Vagina (tissue), 2 donors: Measurements from ENCODE around the gene CAMSAP1. TPM values are rescaled to one million over a fixed set of nuclear protein-coding genes. Genes with fewer than 3 reads are reported as not detected.
"Not testable (repeated sequence)": the region's sequence is repeated elsewhere in the genome, so short reads cannot be mapped to it uniquely, and the experiment has no call there.

Source experiments
- DNase-seq, 2 donors: peaks; one replicate each; pipeline ENCODE4 v3.0.0-alpha.2; 2017; ENCODE audit errors: extremely low spot score in 2 of 2
- H3K27ac ChIP-seq: fragments of 200-600 bp; sonication (generic); one replicate; pipeline ENCODE4 v1.5.1; 2019
- H3K27me3 ChIP-seq: fragments of 200-600 bp; sonication (generic); one replicate; pipeline ENCODE4 v1.5.1; 2019
- H3K36me3 ChIP-seq, 2 donors: fragments of 200-600 bp; sonication (generic); one replicate each; pipeline ENCODE4 v1.5.1; 2017 to 2019
- H3K4me1 ChIP-seq: fragments of 200-600 bp; sonication (generic); one replicate; pipeline ENCODE4 v1.5.1; 2019
- H3K4me3 ChIP-seq, 2 donors: fragments of 200-600 bp; sonication (generic); 1 replicate in 1 of 2; 2 replicates in 1 of 2; pipeline ENCODE4 v1.5.1; 2016 to 2019
- H3K9me3 ChIP-seq: fragments of 200-600 bp; sonication (generic); one replicate; pipeline ENCODE4 v1.5.1; 2019
- CTCF ChIP-seq, 3 experiments: fragments of 450-650 bp in 2 of 3; fragments of 200-600 bp in 1 of 3; sonication (generic) in 1 of 3; IDR thresholded peaks; one replicate each; pipeline ENCODE4 v1.5.1; 2017 to 2019; ENCODE audit warnings: antibody characterized with exemption in 3 of 3, mild to moderate bottlenecking in 2 of 3, moderate library complexity in 2 of 3
- POLR2A ChIP-seq, 2 donors: fragments of 450-650 bp; IDR thresholded peaks; one replicate each; pipeline ENCODE4 v1.6.1; 2017; ENCODE audit warnings: antibody characterized with exemption in 2 of 2, mild to moderate bottlenecking in 2 of 2, moderate library complexity in 2 of 2
- POLR2AphosphoS5 ChIP-seq, 2 donors: sonication (generic); formaldehyde crosslinking; IDR thresholded peaks; one replicate each; pipeline ENCODE4 v1.9.0; 2017; ENCODE audit warnings: antibody characterized with exemption in 2 of 2, mild to moderate bottlenecking in 2 of 2, low read depth in 1 of 2; ENCODE audit not compliant: insufficient read depth in 1 of 2
- intact Hi-C: fragments of 100-400 bp; cut with DNase I; formaldehyde crosslinking; loops from one replicate; pipeline ENCODE4 v1.15.1; 2023
- total RNA-seq: library from RNA; depleted of rRNA; stranded (reverse); fragments of >200 nt; gene quantifications from one replicate; pipeline ENCODE4 v1.2.3, GENCODE V29; 2016

The CAMSAP1 gene
- total RNA-seq, 1 donor from 2014 or later = 20.9 TPM

DNA sequence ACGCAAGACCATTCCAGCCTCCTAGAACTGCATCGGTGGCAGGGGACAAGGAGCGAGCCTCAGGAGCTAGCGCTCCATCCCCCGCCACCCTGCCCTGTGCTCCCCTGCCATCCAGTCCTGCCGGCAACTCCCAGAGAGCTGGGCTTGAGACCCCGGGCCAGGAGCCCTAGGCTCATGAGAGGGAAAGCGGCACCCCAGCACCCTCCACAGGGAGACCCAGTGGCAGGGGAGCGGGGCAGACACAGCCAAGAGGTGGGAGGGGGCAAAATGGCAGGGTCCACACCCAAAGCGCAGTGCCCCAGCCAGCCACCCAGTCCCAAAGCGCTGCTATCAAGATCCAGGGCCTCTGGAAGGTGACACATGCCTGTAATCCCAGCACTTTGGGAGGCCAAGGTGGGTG is 41.1 kb upstream of the CAMSAP1 start:
- intact Hi-C loops = no loop called here
- Histone ChIP-seq H3K36me3 (peaks cover 0 to 64% of the 10 kb centered on the region in 2 donors), H3K27me3 (no peaks in the 10 kb centered on the region)

GRCh38 chr9:135947582-135947981 is 40.2 kb upstream of the CAMSAP1 start:
- intact Hi-C loops = no loop called here

More for the DNA sequence above, 41.1 kb upstream of the CAMSAP1 start:
- H3K9me3 ChIP-seq = no peaks in the 10 kb centered on the region
- H3K4me3 ChIP-seq = no peak overlapping the region
- H3K27ac ChIP-seq = no peak overlapping the region
- no peak for DNase-seq
- TF ChIP-seq POLR2A (IDR thresholded peaks at IDR 0.05) = no peak
- no peak for TF ChIP-seq CTCF (IDR thresholded peaks at IDR 0.05)
- TF ChIP-seq POLR2AphosphoS5 (IDR thresholded peaks at IDR 0.05; ENCODE audit: insufficient read depth in 1 of 2, low read depth in 1 of 2) = no peak
- peaks cover 10% of the 10 kb centered on the region for H3K4me1 ChIP-seq

DNA sequence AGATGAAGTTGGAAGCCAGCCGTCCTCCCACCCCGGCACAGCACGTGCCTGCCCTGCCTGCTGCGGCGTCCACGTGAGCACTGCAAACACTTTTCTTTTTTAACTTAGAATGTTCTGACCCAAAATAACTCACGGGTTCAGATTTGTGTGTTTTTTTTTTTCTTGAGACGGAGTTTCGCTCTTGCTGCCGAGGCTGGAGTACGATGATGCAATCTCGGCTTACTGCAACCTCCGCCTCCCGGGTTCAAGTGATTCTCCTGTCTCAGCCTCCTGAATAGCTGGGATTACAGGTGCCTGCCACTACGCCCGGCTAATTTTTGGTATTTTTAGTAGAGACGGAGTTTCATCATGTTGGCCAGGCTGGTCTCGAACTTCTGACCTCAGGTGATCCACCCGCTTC is 39.8 kb upstream of the CAMSAP1 start:
- H3K4me1 ChIP-seq, intact Hi-C loops, H3K27me3 ChIP-seq, H3K4me3 ChIP-seq, H3K9me3 ChIP-seq, DNase-seq, H3K27ac ChIP-seq: not testable (repeated sequence)
- H3K36me3 ChIP-seq = peaks cover 0 to 67% of the 10 kb centered on the region in 2 donors

More at GRCh38 chr9:135947582-135947981, 40.2 kb upstream of the CAMSAP1 start:
- H3K4me1 ChIP-seq = peaks cover 10% of the 10 kb centered on the region
- H3K9me3 ChIP-seq = no peaks in the 10 kb centered on the region
- H3K36me3 ChIP-seq = peaks cover 0 to 62% of the 10 kb centered on the region in 2 donors
- no peak overlapping the region for H3K4me3 ChIP-seq
- no peaks in the 10 kb centered on the region for H3K27me3 ChIP-seq
- H3K27ac ChIP-seq = no peak overlapping the region
- DNase-seq = no peak
- TF ChIP-seq CTCF (IDR thresholded peaks at IDR 0.05) = no peak
- no peak for TF ChIP-seq POLR2A (IDR thresholded peaks at IDR 0.05)

DNA sequence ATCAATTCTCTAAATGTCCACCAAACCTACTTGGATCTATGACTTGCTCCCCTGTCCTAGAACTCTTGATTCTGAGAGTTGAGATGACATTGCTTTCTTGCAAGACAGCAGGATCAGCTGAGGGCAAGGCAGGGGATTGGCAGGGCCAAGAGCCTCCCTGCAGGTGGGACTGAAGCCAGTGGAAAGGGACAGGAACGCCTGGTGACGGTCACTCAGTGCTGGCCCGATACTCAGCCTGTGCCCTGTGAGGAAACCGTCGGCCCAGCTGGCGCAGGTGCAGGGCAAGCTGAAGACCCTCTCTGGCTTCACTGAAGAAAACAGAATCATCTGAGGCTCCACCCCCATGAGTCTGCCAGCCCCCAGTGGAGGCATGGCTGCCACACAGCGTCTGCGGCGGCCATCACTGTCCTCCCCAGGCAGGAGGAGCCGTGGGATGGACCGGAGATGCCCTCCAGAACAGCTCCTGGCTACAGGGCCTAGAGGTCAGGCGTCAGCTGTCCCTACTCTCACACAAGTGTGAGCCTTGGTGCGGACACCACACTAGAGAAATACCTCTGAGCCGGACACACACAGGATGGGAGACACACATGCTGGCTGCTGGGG is 39.1 kb upstream of the CAMSAP1 start:
- H3K27ac ChIP-seq = no peak overlapping the region
- H3K27me3 ChIP-seq = no peaks in the 10 kb centered on the region
- no peaks in the 10 kb centered on the region for H3K9me3 ChIP-seq
- TF ChIP-seq CTCF (IDR thresholded peaks at IDR 0.05) = no peak
- no peak overlapping the region for H3K4me3 ChIP-seq
- H3K36me3 ChIP-seq = peaks cover 0 to 73% of the 10 kb centered on the region in 2 donors
- DNase-seq = no peak
- intact Hi-C loops = no loop called here
- peaks cover 10% of the 10 kb centered on the region for H3K4me1 ChIP-seq

- Histone ChIP-seq H3K4me3 (no peak overlapping the region), H3K4me1 (peaks cover 10% of the 10 kb centered on the region), H3K27ac (no peak overlapping the region), H3K27me3 (no peaks in the 10 kb centered on the region), H3K9me3 (no peaks in the 10 kb centered on the region), H3K36me3 (peaks cover 0 to 77% of the 10 kb centered on the region in 2 donors)
- DNase-seq = no peak
- TF ChIP-seq POLR2A (IDR thresholded peaks at IDR 0.05) (no peak), CTCF (IDR thresholded peaks at IDR 0.05) (no peak), POLR2AphosphoS5 (IDR thresholded peaks at IDR 0.05; ENCODE audit: insufficient read depth in 1 of 2, low read depth in 1 of 2) (no peak)
- intact Hi-C loops = no loop called here
Observed at GRCh38 chr9:135945969-135946368, 38.6 kb upstream of the CAMSAP1 start.
